ENCODE results near the gene RPS6KC1.

- no peak for TF ChIP-seq KHSRP (IDR thresholded peaks at IDR 0.05)
- no peak for TF ChIP-seq BRCA1 (IDR thresholded peaks at IDR 0.05)
- no peak for TF ChIP-seq BRCA1 (CRISPR knock-in tag; IDR thresholded peaks at IDR 0.05)
- no peak; a peak in 1 of 6 replicates for TF ChIP-seq CTCF (IDR thresholded peaks at IDR 0.05 in 2 of 3, conservative IDR thresholded peaks at IDR 0.05 in 1 of 3; ENCODE audit: insufficient read depth in 2 of 3, low read depth in 1 of 3, low read length in 3 of 3)
Measured at GRCh38 chr1:213051127-213051880, at the start of gene RPS6KC1.

Measured in K562 (cell line).